Measurements from ENCODE around the gene TPD52L1. TPM values are rescaled to one million over a fixed set of nuclear protein-coding genes. Genes with fewer than 3 reads are reported as not detected.

TPD52L1 gene
- total RNA-seq, 1 donor from 2014 or later, result 57.8 TPM

DNA sequence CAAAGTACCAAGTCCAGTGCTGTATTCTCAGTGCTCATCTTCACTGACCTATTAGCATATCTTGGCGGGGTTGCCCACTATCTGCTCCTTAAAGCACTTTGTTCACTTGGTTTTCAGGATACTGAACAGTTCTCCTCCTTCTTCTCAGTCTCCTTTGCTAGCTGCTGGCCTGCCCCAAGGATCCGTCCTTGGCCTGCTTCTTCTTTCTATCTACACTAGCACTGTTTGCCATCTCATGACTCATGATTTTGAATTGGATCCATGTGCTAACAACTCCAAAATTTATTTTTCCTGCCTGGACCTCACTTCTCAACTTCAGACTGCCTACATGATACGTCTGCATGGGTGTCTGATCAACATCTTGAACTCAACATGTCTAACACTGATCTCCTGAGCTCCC lies 15.5 kb downstream of the TPD52L1 start:
- ATAC-seq, result peak; percentile 83
- peak; percentile 29 for DNase-seq
- intact Hi-C loops (cut with micrococcal nuclease), result no loop called here

DNA sequence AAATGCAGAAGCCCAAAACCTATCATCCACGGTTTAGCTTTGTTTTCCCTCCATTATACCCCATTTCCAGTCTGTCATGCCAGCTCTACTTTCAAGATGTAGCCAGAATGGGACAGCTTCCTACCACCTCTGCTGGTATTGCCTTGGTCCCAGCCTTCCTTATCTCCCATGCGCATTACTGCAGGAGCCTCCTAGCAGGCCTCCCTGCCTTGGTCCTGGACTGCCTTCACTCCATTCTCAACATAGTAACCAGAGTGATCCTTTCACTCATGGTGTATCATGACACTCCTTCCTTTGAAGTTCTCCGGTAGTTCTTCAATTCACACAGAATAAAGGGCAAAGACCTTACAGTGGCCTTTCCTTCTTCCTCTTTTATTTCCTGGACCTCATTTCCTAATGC lies 15.9 kb downstream of the TPD52L1 start:
- ATAC-seq (no peak), DNase-seq (no peak)
- intact Hi-C loops (cut with micrococcal nuclease), result no loop called here

DNA sequence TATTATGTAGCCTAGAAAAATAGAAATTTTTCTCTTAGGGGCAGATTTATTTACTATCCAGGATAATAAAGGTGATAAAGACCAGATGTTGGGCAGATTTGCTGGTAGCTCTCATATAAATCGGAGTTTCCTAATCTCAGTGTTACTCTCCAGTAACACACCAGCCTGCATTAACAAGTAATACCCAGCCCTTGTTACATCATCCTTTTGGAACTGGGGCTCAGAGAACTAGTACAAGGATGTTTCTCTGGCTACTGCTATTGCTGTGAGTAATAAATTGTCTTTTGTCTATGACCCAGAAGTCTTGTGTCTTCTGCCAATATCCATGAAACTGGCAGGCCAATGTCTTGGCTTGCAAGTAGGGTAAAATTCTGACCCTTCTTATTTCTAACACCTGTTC lies 16.8 kb downstream of the TPD52L1 start:
- DNase-seq (no peak), ATAC-seq (peak; percentile 74)
- intact Hi-C loops (cut with micrococcal nuclease), result no loop called here

DNA sequence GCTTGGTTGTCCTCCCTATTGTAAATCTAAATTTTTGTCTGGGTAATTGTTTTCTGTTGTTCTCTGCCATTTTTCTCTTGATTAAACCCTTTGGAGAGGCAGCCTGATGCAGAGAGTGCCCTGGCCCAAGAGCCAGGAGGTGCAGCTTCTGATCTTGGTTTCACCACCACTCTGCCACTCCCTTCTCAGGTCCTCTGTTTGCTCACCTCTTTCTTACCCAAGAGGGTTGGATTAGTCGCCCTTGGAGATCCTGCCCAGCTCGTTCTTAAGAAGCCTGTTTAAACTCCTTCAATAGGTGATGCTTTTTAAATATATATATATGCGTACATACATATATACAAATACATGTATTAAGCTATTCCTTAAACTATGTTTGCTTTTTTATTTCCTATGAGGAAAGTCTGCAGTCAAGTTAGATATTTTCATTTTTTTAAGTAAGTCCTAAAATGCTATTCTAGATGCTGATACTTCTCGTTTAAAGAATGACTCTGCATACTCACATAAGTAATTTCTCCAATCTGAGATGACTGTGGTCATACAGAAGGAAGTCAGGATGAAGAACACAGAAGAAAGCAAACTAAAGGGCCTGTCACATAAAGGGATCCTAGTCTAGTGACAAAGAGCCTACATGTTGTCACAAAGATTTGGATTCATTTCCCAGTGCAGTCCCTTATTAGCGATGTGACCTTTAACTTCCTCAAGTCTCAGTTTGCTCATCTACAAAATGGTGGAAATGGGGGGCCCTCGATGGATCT lies 19.9 kb downstream of the TPD52L1 start:
- DNase-seq (no peak), ATAC-seq (no peak)
- intact Hi-C loops (cut with micrococcal nuclease), result no loop called here

DNA sequence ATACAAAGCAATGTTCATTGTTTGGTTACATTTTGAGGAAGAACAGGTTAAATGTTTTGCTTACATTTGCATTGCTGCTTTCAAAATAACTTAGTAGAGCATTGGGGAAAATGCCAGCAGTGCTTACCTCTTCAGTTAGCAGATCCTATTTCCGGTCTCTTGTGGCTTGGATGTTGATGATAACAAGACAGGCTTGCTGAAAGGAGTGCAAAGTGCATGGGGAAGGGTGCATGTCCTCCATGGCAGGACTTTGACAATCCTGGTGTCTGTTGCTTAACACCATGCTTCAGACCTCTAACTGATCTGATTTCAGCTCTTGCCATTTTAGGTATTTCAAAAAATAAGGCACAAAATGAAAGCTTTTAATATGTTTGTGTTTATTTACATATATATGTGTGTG lies 21.1 kb downstream of the TPD52L1 start:
- intact Hi-C loops (cut with micrococcal nuclease), result no loop called here
- peak; percentile 84 for ATAC-seq
- no peak for DNase-seq

DNA sequence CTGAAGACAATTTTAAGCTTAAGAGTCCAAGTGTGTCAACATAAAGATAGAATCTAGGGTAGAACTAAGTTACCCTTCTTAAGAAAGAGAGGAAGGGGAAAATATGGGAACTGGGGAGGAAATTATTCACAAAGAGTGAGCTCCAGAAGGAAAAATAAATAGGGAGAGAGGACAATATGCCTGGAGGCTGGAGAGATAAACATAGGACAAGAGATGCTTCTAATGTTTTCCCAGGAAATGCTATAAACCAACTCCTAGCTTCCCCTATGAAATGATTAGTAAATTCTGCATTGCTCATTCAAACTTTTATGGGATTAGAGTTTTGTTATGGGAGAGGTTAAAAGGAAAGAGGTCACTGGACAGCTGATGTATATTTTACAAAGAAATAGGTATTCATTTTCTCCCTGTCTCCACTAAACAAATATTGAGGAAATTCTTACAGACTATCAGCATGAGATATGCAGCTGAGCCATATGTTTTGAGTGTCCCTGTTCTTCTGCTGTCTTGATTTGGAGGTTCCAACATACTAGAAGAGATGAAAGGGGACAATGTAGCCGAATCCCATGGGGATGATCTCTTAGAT lies 22.0 kb downstream of the TPD52L1 start:
- no peak for ATAC-seq
- intact Hi-C loops (cut with micrococcal nuclease), result no loop called here
- DNase-seq, result no peak

DNA sequence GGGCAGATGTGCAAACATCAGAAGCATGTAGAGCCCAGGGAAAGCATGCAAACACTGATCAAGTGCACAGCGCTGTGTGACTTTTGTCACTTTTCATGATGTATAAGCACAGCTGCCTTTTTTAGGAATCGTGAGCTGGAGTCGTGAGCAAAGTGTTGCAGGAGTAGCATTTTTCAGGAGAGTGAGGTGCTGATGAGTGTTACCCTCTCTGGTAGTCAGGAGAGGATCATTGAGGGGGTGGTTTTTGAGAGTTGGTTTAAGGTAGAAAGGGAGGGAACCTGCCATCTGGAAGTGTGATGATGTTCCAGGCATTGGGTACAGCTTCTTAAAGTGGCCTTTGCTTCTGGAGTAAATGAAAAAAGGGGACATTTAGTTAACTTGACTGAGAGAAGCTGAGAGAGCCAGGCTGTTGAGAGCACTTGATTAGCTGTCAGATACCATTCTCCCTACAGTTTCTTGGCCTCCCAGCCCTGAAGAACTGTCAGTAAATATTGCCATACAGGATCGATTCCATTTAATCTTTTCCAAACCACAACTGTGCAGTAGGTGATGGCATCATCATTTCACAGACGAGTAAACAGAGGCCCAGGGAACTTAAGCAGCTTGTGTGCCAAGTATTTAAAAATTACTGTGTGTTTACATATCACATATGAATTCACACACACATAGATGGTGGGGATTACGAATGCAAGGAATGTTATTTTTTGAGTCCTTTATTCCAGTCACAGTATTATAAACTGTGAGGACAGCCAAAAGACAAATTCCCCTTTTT lies 28.9 kb downstream of the TPD52L1 start:
- ATAC-seq (no peak), DNase-seq (no peak)
- intact Hi-C loops (cut with micrococcal nuclease), result no loop called here

DNA sequence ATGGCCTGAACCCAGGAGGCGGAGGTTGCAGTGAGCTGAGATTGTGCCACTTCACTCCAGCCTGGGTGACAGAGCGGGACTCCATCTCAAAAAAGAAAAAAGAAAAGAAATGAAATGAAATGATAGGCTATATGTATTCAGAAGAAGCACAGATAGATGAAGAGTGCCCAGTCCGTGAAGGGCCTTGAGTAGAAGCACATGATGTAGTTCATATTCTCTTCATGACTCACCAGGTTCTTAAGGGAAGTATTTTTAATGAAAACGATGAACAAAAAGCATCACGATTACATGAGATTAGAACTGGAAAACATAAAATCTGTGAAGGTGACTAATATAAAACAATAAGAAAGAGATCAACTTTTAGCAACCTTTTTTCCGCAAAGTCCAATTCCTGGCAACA lies 29.8 kb downstream of the TPD52L1 start:
- ATAC-seq (no peak), DNase-seq (no peak)
- intact Hi-C loops (cut with micrococcal nuclease), result no loop called here

DNA sequence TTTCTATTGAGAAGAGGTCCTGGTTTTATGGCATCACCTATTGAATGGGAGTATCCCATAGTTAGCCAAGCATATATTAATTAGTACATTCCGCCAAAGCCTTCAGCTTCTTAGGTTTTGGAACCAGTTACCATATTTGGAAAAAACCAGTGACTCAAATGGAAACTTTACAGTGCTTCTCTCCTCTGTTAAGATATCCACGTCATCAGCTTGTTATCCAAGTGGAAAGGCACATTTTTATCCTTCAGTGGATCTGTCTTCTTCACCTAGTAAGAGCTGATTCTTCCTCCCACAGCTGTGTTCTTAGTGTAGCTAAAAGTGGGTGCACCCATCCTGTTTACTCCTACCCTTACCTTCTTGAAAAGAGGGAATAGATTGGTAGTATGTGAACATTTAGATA lies 34.5 kb downstream of the TPD52L1 start:
- ATAC-seq (no peak), DNase-seq (no peak)
- intact Hi-C loops (cut with micrococcal nuclease), result no loop called here

DNA sequence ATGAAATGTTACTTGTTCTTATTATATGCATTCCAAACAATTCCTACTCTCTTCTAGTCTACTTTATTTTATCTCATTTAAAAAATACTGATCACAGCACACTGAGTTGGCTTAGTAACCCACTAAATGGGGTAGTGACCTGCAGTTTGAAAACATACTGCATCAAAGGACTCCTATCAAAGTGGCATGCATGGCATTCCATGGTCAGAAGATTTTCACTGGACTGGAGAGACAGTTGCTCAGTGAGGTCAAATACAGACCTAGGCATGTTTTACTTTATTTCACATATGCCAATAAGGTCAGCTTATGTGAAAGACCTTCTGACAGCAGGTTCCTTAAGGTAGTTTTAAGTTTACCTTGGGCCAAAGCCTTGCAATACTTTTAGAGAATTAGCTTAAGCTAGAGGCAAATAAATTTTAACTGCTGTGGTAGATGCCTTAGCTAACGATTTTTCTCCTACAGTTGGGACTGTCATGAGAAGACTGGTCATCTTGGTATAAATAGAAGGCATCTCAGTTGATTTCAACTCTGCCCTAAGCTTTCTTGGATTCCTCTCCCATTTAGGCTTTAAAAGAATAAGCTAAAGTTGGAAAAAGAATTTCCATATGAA lies 35.1 kb downstream of the TPD52L1 start:
- peak; percentile 45 for ATAC-seq
- intact Hi-C loops (cut with micrococcal nuclease), result no loop called here

DNA sequence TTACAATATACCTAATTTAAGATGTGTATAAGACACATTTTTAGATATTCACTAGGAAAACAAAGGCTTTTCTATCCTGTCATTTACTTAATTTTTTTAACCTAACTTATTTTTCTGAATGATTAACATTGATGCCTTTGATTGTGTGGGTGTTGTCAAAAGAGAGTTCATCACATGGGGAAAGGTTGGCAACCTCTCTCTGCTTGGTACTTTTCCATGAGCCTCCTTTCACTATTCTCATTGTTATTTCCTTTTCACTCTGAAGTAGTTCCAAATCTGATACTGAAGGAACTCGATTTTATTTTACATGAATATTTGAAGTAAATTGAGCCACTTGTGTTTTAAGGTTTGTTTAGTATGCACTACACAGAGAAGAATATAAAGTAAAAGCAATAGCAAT lies 35.9 kb downstream of the TPD52L1 start:
- intact Hi-C loops (cut with micrococcal nuclease), result no loop called here
- ATAC-seq, result no peak
- no peak for DNase-seq

More for the DNA sequence above, 35.1 kb downstream of the TPD52L1 start:
- DNase-seq, result no peak

DNA sequence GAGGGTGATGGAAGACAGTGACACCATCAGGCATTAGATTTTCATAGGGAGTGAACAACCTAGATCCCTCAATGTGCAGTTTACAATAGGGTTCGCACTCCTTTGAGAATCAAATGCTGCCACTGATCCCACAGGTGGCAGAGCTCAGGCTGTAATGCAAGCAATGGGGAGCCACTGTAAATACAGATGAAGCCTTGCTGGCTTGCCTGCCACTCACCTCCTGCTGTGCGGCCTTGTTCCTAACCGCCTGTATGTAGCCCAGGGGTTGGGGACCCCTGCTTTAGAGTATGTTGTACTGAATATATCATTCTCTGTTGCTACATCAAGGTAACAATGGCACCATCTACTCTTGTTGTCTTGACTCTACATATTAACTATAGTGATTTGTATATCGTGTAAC lies 37.1 kb downstream of the TPD52L1 start:
- ATAC-seq, result no peak
- no peak for DNase-seq
- intact Hi-C loops (cut with micrococcal nuclease), result no loop called here

DNA sequence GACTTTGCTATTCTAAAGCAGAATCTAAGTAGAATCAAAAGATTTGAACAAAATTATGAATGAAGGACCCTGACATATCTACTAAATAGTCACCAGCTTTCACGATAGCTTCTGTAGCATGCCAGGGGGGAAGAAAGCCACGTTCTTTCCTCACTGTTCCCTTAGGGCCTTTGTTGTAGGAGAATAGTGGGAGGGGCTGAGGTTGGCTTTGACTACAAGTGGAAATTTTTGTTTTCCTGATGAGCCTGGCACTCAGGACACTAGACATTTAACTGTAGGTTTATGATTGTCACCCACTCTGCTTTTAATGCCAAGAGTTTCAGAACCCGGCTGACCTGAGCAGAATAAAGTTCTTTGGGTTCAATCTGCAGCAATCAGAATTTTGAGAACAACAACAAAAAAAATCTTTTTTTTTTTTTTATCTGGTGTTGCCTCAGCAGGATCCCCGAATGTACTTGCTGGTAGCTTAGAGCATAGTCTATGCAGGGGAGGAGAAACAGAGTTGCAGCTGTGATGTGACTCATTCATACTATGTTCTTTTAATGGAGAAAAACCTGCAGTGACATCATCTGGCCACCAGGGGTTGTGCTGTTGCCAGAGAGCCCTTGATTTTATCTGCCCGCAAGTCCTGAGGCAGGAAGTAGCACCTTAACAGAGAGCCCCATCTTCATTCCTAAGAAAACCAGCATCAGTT lies 38.5 kb downstream of the TPD52L1 start:
- no peak for DNase-seq
- intact Hi-C loops (cut with micrococcal nuclease), result no loop called here
- peak; percentile 60 for ATAC-seq

DNA sequence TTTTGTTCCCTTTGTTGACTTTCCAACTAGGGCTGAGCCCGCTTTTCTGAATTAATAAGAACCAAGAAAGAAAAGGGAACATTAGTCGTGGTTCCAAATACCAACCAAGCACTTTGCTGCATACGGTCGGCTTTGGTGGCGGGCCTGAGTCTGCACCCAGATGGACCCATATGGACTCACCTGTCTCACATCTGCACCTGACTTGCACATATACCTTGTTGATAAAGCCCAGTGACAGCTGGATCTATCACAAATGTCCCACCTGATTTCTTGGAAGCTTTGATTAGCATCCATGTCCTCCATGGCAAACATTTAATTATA lies 39.0 kb downstream of the TPD52L1 start:
- no peak for DNase-seq
- intact Hi-C loops (cut with micrococcal nuclease), result no loop called here
- no peak for ATAC-seq

DNA sequence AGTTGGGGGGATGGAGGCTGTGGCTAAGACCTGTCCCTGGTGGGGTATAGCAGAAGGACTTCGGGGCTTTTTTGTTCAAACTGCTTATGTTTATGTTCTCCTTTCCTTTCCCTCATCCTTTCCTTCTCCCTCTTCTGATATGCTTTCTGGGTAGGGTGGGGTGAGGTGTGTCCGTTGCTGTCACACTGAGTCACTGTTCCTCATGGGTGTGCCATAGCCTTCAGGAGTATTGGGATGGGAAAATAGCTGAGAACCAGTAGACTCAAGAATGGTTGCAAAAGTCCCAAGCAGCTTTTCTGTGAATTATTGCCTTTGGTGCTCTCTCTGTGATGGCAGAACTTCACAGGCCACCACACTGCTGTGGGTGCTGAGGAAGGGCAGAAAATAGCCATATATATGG lies 39.6 kb downstream of the TPD52L1 start:
- DNase-seq (no peak), ATAC-seq (no peak)
- intact Hi-C loops (cut with micrococcal nuclease), result no loop called here

DNA sequence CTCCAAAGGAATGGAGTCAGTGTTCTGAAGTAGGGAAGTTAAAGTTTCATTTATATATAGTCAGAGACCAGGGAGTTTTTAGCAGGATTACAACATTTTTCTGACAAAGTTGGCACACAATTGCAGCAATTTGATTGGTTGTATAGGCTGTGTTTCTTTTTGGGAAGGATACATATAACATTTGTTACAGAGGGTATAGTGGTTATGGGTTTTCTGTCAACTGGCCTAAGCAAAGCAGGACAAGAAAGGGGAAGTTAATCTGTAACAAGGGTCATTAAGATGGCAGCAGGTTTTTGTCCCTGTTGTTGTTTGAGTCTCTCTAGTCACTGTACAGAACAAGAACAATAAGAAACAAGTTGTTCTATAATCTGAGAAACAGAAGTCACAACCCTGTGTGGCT lies 41.4 kb downstream of the TPD52L1 start:
- intact Hi-C loops (cut with micrococcal nuclease), result no loop called here
- ATAC-seq, result no peak
- no peak for DNase-seq

DNA sequence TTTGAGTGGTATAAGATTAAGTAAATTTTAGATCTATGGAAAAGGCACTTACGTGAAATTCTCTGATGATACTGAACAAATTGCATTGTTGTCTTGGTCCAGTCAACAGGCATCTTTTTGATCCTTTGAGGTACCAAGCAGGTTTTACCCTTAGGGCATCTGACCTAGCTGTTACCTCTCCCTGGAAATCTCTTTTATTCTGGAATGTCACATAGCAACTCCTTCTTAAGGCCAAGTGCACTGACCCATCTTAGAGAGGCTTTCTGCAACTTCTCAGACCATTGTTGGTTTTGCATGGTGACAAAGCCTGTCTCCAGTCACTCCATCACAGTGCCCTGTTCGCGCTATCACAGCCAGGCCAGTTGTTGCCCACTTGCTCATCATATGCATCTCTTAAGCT lies 42.0 kb downstream of the TPD52L1 start:
- ATAC-seq (no peak), DNase-seq (no peak)
- intact Hi-C loops (cut with micrococcal nuclease), result no loop called here

DNA sequence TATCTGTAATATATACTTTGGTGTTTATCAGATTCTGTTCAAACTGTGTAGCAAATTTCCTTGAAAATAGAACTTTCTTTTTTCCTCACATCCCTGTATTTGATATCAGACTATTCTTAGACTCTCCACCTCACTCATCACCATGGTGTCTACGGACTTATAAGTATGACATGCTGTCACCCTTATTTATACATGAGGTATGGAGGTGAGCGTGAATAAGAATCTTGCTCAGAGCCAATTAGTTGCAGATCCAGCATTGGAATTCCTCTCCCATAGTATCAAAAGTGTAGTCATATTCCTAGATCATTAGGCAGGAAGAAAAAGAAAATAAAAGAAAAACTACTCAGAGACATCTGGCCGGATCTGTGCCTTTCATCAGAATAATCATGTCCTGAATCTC lies 43.0 kb downstream of the TPD52L1 start:
- intact Hi-C loops (cut with micrococcal nuclease), result no loop called here
- ATAC-seq (peak; percentile 20), DNase-seq (no peak)

DNA sequence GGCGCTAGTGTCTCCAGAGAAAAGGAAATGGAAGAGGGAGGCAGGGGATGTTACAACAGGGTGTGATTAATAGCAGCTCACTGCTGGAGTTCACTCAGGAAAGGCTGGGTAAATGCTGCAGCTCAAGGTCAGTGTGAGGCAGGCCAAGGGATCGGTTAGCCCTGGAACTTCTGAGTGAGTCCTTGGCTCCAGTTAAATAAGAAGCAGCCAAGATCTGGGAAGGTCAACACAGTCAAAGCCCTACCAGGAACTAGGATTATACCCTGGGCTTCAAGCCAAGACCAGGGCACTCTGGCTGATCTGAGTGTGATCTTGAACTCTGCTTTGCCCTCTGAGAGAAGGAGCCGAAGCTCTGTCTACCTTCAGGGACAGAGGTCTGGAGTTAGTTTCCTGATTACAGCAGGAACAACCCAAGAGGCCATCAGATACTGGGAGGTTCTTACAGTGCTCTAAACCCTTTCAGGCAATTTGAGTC lies 44.3 kb downstream of the TPD52L1 start:
- ATAC-seq (peak; percentile 96), DNase-seq (peak; percentile 58)
- intact Hi-C loops (cut with micrococcal nuclease), result no loop called here

Data from left ventricle myocardium superior (tissue), 1 donor.